Endothelial cell of umbilical vein (primary cell): Measurements from ENCODE around the gene HOXA4.

ENCODE experiments used
- EZH2 ChIP-seq: IDR thresholded peaks from 2 replicates; pipeline ENCODE4 v1.6.1; 2012; ENCODE audit warnings: borderline replicate concordance, low read depth, mild to moderate bottlenecking, moderate library complexity, low read length, inconsistent platforms; ENCODE audit not compliant: severe bottlenecking
- FOS ChIP-seq: IDR thresholded peaks from 2 replicates; pipeline ENCODE4 v1.6.1; 2011; ENCODE audit warnings: mild to moderate bottlenecking, low read length, moderate library complexity, borderline replicate concordance; ENCODE audit not compliant: insufficient read depth
- JUN ChIP-seq: IDR thresholded peaks from 2 replicates; pipeline ENCODE4 v1.6.1; 2011; ENCODE audit warnings: borderline replicate concordance, low read depth; ENCODE audit not compliant: insufficient read length, insufficient read depth
- POLR2A ChIP-seq: IDR thresholded peaks from 2 replicates; pipeline ENCODE4 v1.6.1; 2012; ENCODE audit warnings: low read depth, mild to moderate bottlenecking, control low read depth, low read length
- POLR2AphosphoS5 ChIP-seq: IDR thresholded peaks from 2 replicates; pipeline ENCODE4 v1.6.1; 2012; ENCODE audit warnings: low read depth, mild to moderate bottlenecking, control low read depth, low read length, moderate library complexity; ENCODE audit not compliant: insufficient read depth
- TF ChIP-seq, protein P1 (sequence below), 2 donors: IDR thresholded peaks; 1 replicate in 1 of 2; 2 replicates in 1 of 2; pipeline ENCODE4 v1.5.1; 2011; ENCODE audit warnings: low read length in 2 of 2, mild to moderate bottlenecking in 2 of 2, moderate library complexity in 2 of 2, control low read depth in 1 of 2, inconsistent platforms in 1 of 2, low read depth in 1 of 2; ENCODE audit not compliant: insufficient read depth in 1 of 2; ENCODE audit errors: extremely low read depth in 1 of 2

DNA sequence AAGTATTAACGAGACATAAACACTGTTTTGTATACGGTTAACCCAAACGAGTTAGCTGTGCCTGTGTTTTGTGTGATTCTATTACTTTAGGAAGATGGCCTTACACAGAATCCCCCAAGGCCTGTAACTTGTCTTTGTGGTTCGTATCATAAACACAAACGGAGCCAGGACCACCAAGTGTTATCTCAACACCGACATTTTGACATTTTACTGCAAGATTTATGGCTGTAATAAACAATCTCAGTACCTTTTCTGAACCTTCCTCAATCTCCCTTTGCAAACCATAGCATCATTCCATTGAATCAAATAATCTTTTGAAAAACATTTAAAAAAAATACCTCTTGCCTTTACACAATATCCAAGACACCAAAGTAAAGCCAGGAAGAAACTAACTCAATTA lies 2.4 kb upstream of the HOXA4 start:
- TF ChIP-seq, protein P1, sequence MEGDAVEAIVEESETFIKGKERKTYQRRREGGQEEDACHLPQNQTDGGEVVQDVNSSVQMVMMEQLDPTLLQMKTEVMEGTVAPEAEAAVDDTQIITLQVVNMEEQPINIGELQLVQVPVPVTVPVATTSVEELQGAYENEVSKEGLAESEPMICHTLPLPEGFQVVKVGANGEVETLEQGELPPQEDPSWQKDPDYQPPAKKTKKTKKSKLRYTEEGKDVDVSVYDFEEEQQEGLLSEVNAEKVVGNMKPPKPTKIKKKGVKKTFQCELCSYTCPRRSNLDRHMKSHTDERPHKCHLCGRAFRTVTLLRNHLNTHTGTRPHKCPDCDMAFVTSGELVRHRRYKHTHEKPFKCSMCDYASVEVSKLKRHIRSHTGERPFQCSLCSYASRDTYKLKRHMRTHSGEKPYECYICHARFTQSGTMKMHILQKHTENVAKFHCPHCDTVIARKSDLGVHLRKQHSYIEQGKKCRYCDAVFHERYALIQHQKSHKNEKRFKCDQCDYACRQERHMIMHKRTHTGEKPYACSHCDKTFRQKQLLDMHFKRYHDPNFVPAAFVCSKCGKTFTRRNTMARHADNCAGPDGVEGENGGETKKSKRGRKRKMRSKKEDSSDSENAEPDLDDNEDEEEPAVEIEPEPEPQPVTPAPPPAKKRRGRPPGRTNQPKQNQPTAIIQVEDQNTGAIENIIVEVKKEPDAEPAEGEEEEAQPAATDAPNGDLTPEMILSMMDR (IDR thresholded peaks at IDR 0.05; ENCODE audit: extremely low read depth in 1 of 2, insufficient read depth in 1 of 2, low read depth in 1 of 2, low read length in 2 of 2), result no peak
- TF ChIP-seq POLR2A (no peak), POLR2AphosphoS5 (no peak), EZH2 (no peak), JUN (no peak), FOS (no peak)
